Measurements from ENCODE around the gene GABRR3.
A peak's percentile ranks its signal among the peaks of the same experiment; 100 is the strongest.

The GABRR3 gene

GRCh38 chr3:97948351-97949109 lies 86.6 kb downstream of the GABRR3 start:
- peaks cover 13% of the 10 kb centered on the region for H3K4me1 ChIP-seq
- no peaks in the 10 kb centered on the region for H3K27me3 ChIP-seq
- no peak for DNase-seq
- H3K4me3 ChIP-seq (ENCODE audit: low read depth, low read length), result no peak overlapping the region
- H3K9me3 ChIP-seq, result no peaks in the 10 kb centered on the region
- no peak for TF ChIP-seq CTCF (IDR thresholded peaks at IDR 0.05; ENCODE audit: low read depth, low read length)
- peaks cover 85% of the 10 kb centered on the region for H3K36me3 ChIP-seq

GRCh38 chr3:97942801-97943546 lies 92.1 kb downstream of the GABRR3 start:
- peaks cover 70% of the 10 kb centered on the region for H3K36me3 ChIP-seq
- H3K4me3 ChIP-seq (ENCODE audit: low read depth, low read length), result no peak overlapping the region
- H3K9me3 ChIP-seq, result no peaks in the 10 kb centered on the region
- no peak for DNase-seq
- no peak for TF ChIP-seq CTCF (IDR thresholded peaks at IDR 0.05; ENCODE audit: low read depth, low read length)
- peaks cover 3% of the 10 kb centered on the region for H3K4me1 ChIP-seq
- no peaks in the 10 kb centered on the region for H3K27me3 ChIP-seq

- H3K9me3 ChIP-seq, result no peaks in the 10 kb centered on the region
- peaks cover 3% of the 10 kb centered on the region for H3K4me1 ChIP-seq
- peak; percentile 48 for TF ChIP-seq CTCF (IDR thresholded peaks at IDR 0.05; ENCODE audit: low read depth, low read length)
- peak; percentile 16 for DNase-seq
- H3K4me3 ChIP-seq (ENCODE audit: low read depth, low read length), result no peak overlapping the region
- peaks cover 61% of the 10 kb centered on the region for H3K36me3 ChIP-seq
- no peaks in the 10 kb centered on the region for H3K27me3 ChIP-seq
Measured at GRCh38 chr3:97940034-97940433, 95.1 kb downstream of the GABRR3 start.

GRCh38 chr3:97939401-97939800 lies 95.7 kb downstream of the GABRR3 start:
- Histone ChIP-seq H3K36me3 (peaks cover 55% of the 10 kb centered on the region), H3K4me3 (ENCODE audit: low read depth, low read length) (no peak overlapping the region), H3K4me1 (peaks cover 3% of the 10 kb centered on the region), H3K9me3 (no peaks in the 10 kb centered on the region), H3K27me3 (no peaks in the 10 kb centered on the region)
- no peak for DNase-seq
- no peak for TF ChIP-seq CTCF (IDR thresholded peaks at IDR 0.05; ENCODE audit: low read depth, low read length)

GRCh38 chr3:97938444-97938843 lies 96.7 kb downstream of the GABRR3 start:
- Histone ChIP-seq H3K4me3 (ENCODE audit: low read depth, low read length) (no peak overlapping the region), H3K27me3 (no peaks in the 10 kb centered on the region), H3K36me3 (peaks cover 53% of the 10 kb centered on the region), H3K9me3 (no peaks in the 10 kb centered on the region), H3K4me1 (peaks cover 3% of the 10 kb centered on the region)
- DNase-seq, result no peak
- no peak for TF ChIP-seq CTCF (IDR thresholded peaks at IDR 0.05; ENCODE audit: low read depth, low read length)

- peaks cover 45% of the 10 kb centered on the region for H3K36me3 ChIP-seq
- no peaks in the 10 kb centered on the region for H3K9me3 ChIP-seq
- no peak overlapping the region for H3K4me3 ChIP-seq (ENCODE audit: low read depth, low read length)
- no peaks in the 10 kb centered on the region for H3K27me3 ChIP-seq
- no peaks in the 10 kb centered on the region; the same call in 1 of the 2 replicates for H3K4me1 ChIP-seq
- no peak for TF ChIP-seq CTCF (IDR thresholded peaks at IDR 0.05; ENCODE audit: low read depth, low read length)
- no peak for DNase-seq
Measured at GRCh38 chr3:97937205-97937604, 97.9 kb downstream of the GABRR3 start.

All from BE2C (cell line).